Stimulated activated CD8-positive, alpha-beta memory T cell treated with anti-CD3 and anti-CD28 coated beads, Interleukin-12 subunit alpha, Interleukin-12 subunit beta, amount 100 ng/mL, for 24 hours (primary cell): ENCODE measurements around the gene TMEM81.
A peak's percentile ranks its signal among the peaks of the same experiment; 100 is the strongest.

Experiments used
- DNase-seq: peaks from one replicate; pipeline ENCODE4 v3.0.0-alpha.2; 2020; ENCODE audit errors: extremely low read depth

TMEM81 gene, protein sequence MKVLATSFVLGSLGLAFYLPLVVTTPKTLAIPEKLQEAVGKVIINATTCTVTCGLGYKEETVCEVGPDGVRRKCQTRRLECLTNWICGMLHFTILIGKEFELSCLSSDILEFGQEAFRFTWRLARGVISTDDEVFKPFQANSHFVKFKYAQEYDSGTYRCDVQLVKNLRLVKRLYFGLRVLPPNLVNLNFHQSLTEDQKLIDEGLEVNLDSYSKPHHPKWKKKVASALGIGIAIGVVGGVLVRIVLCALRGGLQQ

DNA sequence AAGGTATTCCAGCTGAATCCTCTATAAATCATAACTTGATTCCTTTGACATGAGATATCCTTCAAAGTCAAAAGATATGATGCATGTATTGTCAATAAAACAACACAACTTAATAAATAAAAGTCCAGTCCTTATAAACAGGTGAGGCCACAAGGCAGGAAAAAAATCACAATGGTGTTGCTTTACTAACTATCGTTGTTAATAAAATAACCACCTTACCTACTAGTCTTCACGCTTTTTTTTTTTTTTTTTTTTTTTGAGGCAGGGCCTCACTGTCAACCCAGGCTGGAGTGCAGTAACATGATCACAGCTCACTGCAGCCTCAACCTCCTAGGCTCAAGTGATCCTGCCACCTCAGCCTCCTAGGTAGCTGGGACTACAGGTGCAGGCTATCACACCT, at the start of gene TMEM81:
Gene TMEM81 (minus strand): TSS at position 101 of the 400 bp plus-strand sequence. CDS start 140 bp downstream, outside the sequence.
- no peak for DNase-seq

DNA sequence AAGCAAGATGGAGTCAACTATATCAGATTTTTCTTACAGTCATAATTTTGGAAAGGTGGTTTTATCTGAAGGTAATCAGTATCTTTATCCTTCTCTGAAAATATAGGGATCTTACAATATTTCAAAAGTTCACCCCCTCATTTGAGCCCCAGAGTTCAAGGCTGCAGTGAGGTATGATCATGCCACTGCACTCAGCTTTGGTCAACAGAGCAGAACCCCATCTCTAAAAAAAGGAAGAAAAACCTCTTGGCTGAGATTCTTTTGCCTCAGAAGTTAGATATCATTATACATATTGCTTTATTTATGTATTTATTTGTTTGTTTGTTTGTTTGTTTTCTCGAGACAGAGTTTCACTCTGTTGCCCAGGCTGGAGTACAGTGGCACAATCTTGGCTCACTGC, 49.0 kb upstream of the TMEM81 start:
- no peak for DNase-seq

DNA sequence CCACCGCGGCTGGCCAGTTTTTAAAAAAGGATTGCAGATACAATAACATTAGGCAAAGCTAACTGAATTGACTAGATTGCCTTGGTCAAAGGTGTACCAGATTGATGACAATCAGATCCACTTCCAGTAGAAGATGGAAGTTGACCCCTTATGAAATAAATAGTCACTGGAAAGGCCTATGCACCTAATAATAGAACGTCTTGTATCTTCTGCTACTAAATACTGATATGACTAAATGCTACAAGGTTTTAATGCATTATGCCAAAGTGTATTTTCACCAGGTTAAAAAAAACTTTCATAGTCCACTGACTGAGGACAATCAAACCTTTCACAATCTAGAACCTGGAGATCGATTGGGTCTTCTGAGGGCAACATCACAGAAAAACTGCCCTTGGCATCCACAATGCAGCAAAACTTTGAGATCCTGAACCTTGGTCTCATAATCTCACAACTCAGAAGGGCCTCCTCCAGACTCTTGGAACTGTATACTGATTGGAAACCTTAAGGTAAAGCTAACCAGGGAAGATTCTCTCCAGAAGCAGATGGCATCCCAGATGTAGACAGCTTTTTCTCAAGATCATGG, 45.3 kb upstream of the TMEM81 start:
- no peak for DNase-seq

DNA sequence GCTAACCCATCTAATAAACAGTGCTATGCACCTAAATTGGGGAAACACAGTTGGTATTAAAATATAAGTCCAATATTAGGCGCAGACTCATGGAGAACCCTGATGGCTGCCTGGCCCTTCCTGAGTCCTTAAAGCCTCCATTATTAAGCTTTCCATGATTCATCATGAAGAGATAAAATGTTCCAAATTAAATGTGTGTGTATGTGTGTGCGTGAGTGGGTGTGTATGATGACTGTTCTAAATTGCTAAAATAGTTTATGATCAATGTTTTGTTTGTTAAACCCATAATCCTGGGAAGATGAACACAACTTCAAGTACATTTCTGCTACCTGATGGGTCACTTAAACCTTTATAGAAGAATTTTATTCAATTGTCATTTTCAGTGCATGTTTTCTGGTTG, 43.8 kb upstream of the TMEM81 start:
- DNase-seq: no peak

DNA sequence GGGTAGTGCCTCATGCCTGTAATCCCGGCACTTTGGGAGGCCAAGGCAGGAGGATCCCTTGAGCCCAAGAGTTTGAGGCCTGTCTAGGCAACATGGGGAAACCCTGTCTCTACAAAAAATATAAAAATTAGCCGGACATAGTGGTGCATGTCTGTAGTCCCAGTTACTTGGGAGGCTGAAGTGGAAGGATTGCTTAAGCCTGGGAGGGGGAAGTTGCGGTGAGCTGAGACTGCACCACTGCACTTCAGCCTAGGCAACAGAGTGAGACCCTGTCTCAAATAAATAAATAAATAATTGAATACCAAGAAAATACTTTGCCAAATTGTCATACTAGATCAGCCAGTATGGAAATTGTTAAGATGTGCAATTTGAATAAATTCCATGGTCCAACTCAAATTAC, 43.4 kb upstream of the TMEM81 start:
- no peak for DNase-seq

DNA sequence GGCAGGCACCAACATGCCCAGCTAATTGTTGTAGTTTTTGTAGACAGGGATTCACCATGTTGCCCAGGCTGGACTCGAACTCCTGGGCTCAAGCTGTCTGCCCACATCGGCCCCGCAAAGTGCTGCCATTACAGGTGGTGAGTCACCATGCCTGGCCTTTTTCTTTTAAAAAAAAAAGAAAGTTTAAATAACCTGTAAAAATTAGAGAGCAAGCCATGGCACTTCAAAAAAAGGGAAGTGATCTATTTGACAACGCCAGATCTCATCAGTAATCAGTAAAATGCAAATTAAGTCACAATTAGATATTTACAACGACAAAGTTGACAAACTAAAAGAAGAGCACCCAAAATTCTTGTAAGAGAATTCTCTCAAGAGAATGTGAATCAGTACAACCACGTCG, 40.5 kb upstream of the TMEM81 start:
- no peak for DNase-seq

DNA sequence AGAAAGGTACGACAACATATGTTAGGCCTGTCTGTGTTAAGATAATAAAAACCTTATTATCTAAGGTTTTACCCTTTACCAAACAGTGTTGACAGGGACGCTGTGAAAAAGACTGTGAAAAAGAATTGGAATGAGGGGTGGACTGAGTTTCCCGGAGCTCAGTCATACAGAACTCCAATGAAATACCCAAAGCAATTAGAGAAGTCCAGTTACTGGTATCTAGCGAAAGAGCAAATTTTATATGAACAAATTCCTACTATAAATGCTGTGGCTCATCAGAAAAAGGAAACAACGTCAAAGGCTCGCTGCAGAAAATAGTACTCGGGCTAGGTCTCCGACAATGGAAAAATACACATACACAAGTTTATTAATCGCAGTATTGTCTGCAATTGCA, 38.2 kb upstream of the TMEM81 start:
- DNase-seq: no peak

DNA sequence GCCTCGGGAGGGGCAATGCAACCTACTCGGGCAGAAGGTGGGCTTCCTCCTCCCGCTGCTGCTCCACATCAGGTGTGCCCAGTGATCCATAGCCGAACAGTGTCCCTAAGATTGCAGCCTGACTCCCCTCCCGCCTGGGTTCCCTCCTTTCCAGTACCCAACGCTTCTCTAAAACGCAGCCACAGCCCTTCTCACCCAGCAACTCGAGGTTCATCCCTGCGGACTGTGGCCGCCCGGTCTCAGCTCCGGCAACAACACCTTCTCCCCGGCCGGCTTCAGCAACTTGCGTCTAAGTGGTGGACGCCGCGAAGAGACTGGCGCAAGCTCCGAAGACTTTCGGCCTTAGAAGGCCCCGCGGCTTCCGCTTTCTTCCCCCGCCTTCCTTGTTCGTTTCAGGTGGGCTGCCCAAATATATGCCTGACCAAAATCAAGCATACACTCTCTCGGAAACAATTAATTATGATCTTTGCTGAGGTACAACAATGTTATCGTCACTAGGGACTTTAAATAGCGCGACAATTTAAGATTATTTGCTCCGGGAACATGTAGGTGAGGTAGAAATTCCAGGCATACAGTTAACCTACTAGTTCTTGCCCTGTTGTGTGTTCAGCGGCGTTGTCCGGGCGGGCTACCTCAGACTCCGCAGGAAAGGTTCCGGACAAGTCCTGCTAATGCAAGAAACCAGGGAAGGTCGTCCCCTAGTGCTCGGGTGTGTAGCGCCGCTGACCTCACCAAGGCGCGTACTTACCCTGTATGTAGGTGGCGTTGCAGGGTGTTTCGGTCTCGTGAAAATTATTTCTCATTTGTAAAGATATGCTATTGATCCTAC, 37.6 kb upstream of the TMEM81 start, which contains the start of gene RBBP5:
Gene RBBP5 (minus strand): TSS at position 319 of the 829 bp plus-strand sequence. CDS start 105 bp downstream, at position 214.
- peak; percentile 81 for DNase-seq

DNA sequence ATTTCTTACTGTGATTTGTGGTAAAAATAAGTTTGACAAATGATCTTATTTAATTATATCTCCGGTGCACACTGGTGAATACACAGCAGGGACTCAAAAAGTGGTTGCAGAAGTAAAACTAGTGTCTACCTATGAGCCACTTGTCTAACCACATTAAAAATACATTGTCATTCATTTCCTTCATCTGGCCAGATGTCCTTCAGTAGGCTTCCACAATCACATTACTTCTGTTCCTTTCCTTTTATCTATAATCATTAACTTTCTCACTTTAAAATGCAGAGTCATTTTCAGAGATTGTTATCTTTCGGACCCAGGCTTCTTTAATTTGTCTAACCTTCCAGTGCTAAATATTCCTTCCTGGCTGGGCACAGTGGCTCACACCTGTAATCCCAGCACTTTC, 34.5 kb upstream of the TMEM81 start:
- DNase-seq: no peak

DNA sequence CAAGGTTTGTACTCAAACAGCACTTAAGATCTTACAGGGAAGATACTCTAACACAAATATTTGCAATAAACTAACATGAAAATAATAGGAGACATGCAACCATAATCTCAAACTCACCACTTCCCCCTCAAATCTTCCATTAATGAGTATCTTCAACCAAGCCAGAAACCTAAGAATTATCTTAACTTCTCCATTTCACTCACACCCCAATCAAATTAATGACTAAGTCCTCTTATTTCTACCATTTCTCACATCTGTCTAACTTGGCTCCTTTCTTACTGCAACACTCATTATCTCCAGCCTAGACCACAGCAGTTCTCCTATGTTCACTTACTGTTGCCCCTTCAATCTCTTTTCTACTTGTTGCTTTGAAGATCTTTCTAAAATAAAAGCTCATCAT, 27.1 kb upstream of the TMEM81 start:
- DNase-seq: no peak

DNA sequence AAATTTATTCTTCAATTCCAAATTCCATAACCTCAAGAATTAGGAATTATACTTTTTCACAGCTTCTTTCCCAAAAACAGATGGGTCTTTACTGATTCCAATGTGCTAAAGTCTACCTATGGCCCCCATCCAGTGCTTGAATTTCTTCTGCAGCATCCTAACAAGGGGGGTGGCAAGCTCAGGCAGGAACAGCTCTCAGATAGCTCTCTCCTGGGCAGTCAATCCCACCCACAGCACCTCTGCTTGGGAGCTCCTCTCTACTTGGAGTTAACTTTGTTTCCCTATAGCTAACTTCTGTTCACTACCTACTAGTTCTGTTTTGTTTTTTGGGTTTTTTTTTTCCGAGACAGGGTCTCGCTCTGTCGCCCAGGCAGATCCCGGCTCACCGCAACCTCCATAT, 25.5 kb upstream of the TMEM81 start:
- DNase-seq: no peak

DNA sequence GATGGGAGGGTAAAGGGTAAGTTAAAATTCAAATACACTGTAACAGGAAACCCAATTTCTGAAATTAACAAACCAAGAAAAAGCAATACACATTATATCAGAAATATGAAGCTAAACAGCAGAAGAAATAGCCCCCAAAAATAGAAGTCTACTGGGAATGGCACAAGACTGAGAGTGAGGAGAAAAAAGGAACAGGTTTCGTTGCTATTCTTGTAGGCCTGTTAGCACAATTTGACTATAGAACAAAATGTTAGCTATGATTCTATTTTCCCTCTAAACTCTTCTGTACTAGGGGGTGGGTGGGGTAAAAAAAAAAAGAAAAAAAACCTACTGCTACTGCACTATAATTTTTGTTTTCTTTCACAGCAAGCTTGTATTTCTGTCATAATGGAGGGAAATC, 25.0 kb upstream of the TMEM81 start:
- no peak for DNase-seq

DNA sequence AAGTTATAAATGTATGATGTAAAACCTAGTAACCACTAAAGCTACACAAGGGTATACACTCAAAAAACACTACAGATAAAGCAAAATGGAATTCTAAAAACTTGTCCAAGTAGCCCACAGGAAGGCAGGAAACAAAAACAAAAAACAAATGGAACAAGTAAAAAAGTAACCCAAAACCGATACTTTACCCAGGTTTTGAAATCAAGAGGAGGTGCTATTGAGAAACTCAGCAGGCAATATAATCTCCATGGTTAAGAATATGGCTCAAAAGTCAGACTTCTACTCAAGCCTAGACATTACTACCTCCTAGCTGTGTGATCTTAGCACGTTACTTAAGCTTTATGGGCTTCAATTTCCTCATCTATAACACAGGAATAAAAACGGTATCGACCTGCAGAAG, 24.2 kb upstream of the TMEM81 start:
- DNase-seq: no peak

DNA sequence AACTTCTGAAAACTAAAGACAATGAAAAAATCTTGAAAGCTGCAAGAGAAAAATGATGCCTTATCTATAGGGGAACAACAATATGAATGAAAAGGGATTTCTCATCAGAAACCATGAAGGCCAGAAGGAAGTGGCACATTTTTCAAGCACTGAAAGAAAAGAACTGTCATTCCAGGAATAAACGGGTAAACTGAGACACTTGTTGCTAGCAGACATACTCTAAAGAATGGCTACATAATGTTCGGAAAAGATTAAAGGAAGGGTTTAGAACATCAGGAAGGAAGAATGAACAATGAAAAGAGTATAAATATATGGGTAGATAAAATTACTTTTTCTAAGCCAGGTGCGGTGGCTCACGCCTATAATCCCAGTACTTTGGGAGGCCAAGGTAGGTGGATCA, 23.1 kb upstream of the TMEM81 start:
- DNase-seq: no peak

DNA sequence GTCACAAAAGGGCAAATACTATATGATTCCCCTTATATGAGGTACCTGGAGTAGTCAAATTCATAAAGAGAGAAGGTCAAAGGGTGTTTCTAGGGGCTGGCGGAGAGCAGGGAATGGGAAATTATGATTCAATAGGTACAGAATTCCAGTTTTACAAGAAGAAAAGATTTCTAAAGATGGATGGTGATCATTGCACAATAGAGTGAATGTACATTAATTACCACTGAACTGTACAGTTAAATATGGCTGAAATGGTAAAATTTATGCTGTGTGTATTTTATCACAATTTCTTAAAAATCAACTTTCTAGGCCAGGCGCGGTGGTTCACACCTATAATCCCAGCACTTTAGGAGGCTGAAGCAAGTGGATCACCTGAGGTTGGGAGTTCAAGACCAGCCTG, 18.1 kb upstream of the TMEM81 start:
- no peak for DNase-seq

DNA sequence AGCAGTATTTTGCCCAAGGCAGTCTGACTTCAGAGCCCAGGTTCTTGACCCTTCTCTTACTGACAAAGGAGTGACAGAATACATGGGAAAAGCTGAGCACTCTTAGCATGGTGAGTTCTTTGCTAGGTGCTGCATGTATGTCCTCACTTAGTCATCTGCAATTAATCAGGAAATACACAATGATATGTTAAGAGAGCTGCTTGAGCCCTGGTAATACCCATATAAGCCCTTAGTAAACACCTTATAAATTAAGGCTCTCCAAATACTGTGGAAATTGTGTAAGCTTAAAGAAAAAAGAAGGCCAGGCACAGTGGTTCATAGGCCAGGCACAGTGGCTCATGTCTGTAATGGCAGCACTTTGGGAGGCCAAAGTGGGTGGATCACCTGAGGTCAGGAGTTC, 14.0 kb upstream of the TMEM81 start:
- DNase-seq: no peak

DNA sequence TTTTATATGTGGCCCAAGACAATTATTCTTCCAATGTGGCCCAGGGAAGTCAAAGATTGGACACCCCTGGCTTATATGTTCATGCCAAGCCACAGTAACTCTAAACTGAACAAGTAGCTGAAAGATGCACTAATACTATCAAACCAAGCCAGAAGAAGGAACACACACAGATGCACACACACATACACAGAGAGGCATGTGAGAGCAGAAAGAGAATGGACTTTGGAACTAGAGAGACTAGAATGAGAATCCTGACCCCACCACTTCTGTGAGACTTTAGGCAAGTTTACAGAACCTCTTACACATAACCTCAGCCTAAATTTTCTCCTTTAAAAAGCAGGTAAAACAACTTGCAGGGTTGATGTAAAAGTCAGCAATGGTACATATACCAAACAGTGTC, 11.2 kb upstream of the TMEM81 start:
- no peak for DNase-seq

DNA sequence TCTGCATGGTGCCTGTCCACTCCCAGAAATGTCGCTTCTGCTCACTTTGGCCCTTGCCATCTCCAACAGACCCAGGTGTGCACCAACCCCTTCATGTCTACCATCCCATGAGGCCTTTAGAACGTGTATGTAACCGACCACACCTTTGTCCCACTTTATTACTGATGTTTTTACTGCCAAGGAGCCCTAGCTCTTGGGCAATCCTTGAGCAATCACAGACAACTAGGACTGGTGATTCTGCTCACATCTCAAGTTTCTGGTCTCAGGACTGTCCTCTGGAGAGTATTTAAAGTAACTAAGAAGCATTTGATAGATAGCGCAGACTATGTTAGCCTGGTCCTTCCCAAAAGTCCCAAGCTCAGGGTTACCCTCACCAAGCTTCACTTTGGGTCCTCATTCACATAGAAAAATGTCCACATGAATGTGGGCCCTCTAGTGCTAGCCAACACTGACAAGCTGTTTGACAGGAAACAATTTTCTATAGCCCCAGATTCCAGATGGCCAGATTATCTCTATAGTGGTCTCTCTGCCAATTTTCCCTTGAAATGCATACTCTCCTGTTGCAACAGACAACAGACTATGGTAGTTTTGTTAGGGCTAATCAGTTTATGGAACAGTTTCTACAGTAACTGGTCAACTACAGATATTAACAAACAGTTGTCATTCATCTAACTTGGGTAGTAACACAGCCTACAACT, 6.9 kb upstream of the TMEM81 start:
- DNase-seq: no peak

DNA sequence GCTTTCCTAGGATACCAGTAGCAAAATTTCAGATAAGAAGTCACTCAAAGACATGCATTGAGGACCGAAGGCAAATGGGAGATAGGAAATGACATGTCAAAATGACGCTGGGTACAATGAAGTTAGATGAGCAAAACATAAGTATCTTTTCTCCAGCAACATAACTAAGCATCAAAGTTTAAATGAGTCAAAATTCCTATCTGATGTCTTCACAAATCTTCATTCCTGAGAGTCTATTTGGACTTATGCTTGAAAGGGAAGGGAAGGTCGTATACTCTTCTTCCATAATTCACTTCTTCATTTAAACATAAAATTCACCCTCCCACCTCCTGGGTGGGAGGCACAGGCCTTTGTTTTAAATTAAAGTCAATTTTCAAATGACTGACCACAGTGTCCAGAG, 4.1 kb upstream of the TMEM81 start:
- DNase-seq: no peak

DNA sequence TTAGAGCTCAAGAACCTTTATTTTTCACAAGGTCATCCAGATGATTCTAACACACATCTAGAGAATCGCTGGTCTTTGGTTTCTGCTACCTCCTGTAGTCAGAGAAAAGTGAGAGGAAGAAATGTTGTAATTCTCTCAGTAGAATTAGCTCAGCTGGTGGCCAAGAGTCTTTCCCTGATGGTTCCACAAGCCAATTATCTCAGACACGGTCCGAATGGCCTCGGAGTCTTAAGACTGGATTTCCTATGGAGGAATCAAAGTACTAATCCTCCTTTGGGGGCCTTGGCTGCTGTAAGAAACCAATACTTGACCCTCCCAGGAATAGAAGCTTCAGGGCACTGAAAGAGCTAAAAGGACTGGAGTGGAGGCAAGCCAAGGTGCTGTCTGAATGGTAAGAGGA, 1.8 kb downstream of the TMEM81 start:
- DNase-seq: no peak

DNA sequence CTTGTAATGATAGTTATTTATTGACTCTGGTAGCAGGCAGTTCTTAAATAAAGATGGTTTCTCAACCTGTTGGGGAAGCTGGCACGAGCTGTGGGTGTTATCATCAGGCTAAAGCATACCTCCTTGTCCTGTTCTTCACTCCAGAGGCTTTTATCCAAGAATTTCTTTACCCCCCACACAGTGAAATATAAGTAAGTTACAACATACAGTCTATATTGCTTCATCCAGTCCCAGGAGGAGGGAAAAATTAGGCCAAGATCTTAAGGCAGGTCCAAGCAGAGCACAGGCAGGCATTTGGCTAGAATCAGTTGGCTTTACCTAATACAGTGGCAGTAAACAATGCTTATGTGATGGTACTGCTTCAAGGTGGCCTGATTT, 6.3 kb downstream of the TMEM81 start:
- no peak for DNase-seq

DNA sequence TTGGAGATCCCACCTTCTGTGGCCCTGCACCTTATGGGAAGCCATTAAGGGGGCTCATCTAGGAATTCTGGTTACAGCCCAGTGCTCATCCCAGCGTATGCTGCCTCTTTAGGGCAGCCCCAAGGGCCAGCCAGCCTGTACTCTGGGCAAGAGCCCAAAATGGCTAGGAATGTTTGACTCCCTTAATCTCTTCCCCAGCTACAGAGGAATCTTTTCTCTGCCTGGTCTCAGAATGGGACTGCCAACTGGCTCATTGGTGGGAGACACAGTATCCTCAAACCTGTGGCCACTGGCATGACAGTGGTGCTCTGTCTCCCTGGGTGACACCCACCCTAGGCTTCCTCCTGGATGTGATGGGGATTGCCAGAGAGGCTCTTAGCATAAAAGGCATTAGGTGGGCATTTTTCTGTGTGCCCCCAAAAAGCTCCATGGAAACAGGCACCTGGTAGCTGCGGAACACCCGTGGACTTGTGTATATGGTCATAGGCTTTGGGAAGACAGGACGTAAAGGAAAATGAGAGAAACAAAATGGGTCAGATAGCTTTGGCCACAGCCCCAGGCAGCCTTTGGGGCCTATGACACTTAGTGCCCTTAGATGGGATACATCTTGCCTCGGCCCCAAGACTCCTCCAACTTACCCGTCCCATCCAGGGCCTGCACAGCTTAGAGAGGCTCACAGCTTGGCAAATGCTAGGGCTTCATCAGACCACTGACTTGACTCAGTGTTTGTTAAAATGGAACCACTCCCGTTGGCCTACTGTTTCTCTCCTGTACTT, 6.9 kb downstream of the TMEM81 start:
- DNase-seq: no peak
